Erythroblast (primary cell): ENCODE measurements around the gene ARFGAP2.

Source experiments
- GATA1 ChIP-seq: IDR thresholded peaks from 2 replicates; pipeline ENCODE4 v1.6.1; 2011; ENCODE audit warnings: low read depth, mild to moderate bottlenecking, control low read depth, low read length, moderate library complexity
- POLR2A ChIP-seq: IDR thresholded peaks from 2 replicates; pipeline ENCODE4 v1.6.1; 2011; ENCODE audit warnings: mild to moderate bottlenecking, low read length

GRCh38 chr11:47147250-47147649 lies 29.4 kb downstream of the ARFGAP2 start:
- TF ChIP-seq POLR2A (no peak), GATA1 (no peak)
